Coronary artery (tissue), 2 donors: ENCODE measurements around the gene DDX39A.

ENCODE experiments used
- DNase-seq: peaks from one replicate; pipeline ENCODE4 v3.0.0-alpha.2; 2017; ENCODE audit warnings: low spot score
- H3K27ac ChIP-seq, 2 donors: fragments of 200-600 bp; sonication (generic); one replicate each; pipeline ENCODE4 v1.5.1; 2016 to 2019
- H3K4me3 ChIP-seq: fragments of 200-600 bp; sonication (generic); 2 replicates; pipeline ENCODE4 v1.5.1; 2016; ENCODE audit warnings: mild to moderate bottlenecking, moderate library complexity
- CTCF ChIP-seq: fragments of 200-600 bp; sonication (generic); IDR thresholded peaks from one replicate; pipeline ENCODE4 v1.5.1; 2019; ENCODE audit warnings: antibody characterized with exemption

DDX39A gene

GRCh38 chr19:14394167-14394566 is 25.0 kb downstream of the DDX39A start:
- DNase-seq: no peak
- TF ChIP-seq CTCF: no peak
- Histone ChIP-seq H3K27ac (no peak overlapping the region), H3K4me3 (no peak overlapping the region)

- Histone ChIP-seq H3K27ac (no peak overlapping the region), H3K4me3 (no peak overlapping the region)
- no peak for TF ChIP-seq CTCF
- DNase-seq: no peak
Observed at GRCh38 chr19:14393329-14393728, 25.8 kb downstream of the DDX39A start.

- no peak for DNase-seq
- Histone ChIP-seq H3K4me3 (no peak overlapping the region), H3K27ac (no peak overlapping the region)
- no peak for TF ChIP-seq CTCF
Observed at GRCh38 chr19:14391156-14391821, 27.9 kb downstream of the DDX39A start.

- Histone ChIP-seq H3K27ac (no peak overlapping the region), H3K4me3 (no peak overlapping the region)
- no peak for TF ChIP-seq CTCF
- no peak for DNase-seq
Observed at GRCh38 chr19:14390548-14390947, 28.6 kb downstream of the DDX39A start.

- DNase-seq: no peak
- Histone ChIP-seq H3K4me3 (peak overlapping the region; percentile 47), H3K27ac (peak overlapping the region in 1 of 2 donors; percentile 64)
- TF ChIP-seq CTCF: no peak
Observed at GRCh38 chr19:14385492-14385891, 33.6 kb downstream of the DDX39A start.

- no peak for TF ChIP-seq CTCF
- Histone ChIP-seq H3K4me3 (peak overlapping the region; percentile 89), H3K27ac (peak overlapping the region; percentile 93 to 96)
- no peak for DNase-seq
Observed at GRCh38 chr19:14383661-14384555, 35.2 kb downstream of the DDX39A start.
